HG02798 (cell line): ENCODE measurements around the gene CYP27B1.

Experiments used
- ATAC-seq: cut with Tn5 transposase; IDR thresholded peaks from one replicate; pipeline ENCODE4 v1.9.1; 2021; ENCODE audit warnings: mild to moderate bottlenecking; ENCODE audit not compliant: unreplicated experiment, poor library complexity

Gene CYP27B1

GRCh38 chr12:57738661-57739237 lies 28.1 kb downstream of the CYP27B1 start, which contains the start of gene AGAP2:
Gene AGAP2, minus strand, starts transcription at chr12:57738742. Its CDS starts 496 bp downstream, at chr12:57738246.
- no peak for ATAC-seq

DNA sequence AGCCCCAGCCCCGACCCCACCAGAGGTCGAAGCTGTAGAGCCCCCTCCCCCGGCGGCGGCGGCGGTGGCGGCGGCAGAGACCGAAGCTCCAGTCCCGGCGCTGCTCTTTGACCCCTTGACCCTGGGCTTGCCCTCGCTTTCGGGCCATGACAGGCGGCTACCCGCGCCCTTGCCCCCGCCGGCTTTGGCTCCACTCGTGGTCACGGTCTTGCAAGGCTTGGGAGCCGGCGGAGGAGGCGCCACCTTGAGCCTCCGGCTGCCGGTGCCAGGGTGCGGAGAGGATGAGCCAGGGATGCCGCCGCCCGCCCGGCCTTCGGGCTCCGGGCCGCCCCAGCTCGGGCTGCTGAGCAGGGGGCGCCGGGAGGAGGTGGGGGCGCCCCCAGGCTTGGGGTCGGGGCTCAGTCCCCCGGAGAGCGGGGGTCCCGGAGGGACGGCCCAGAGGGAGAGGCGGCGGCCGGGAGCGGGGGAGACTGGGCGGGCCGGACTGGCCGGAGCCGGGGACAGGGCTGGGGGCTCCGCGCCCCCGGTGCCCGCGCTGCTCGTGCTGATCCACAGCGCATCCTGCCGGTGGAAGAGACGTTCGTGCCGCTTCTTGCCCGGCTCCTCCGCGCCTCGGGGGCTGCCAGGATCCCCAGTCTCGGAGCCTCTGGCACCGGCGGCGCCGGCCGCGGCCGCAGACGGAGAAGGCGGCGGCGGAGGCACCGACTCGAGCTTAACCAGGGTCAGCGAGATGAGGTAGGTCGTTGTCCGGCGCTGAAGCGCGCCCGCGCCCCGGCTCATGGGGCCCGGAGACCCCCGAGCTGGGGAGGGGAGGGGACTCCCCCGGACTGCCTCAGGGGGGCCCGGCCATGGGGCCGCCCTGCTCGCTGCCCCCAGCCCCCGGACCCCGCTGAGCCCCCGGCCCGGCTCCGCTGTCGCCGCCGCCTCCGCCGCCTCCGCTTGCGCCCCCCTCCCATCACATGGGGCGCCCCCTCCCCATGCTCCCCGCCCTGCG lies 29.1 kb downstream of the CYP27B1 start:
- no peak for ATAC-seq

DNA sequence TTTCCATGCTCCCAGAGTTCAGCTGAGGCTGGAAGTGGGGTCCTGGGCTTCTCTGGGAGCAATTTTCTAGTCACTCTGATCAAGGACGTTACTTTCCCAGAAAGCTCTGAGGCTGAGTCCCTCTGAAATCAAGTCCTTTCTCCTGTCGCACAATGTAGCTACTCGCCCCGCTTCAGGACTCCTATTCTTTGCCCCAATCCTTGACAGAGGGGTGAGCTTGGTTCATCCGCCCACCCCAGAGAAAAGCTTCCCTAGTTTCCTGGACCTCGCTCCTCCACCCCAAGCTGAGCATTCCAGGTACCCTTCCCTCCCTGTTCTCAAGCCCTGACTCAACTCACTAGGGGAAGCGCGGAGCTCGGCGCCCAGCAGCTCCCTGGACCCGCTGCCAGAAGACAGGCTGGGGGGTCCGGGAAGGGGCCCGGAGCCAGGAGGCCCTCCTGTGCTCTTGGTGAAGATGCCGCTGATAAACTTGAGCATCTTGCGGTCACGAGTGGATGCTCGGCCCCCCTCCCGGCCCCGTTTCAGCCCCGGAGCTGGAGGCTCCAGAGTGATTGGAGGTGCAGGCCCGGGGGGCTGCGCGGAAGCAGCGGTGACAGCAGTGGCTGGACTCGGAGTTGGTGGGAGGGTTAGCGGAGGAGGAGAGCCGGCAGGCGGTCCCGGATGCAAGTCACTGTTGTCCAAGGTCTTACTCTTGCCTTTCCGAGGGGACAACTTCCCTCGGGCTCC lies 30.0 kb downstream of the CYP27B1 start:
- ATAC-seq: no peak

DNA sequence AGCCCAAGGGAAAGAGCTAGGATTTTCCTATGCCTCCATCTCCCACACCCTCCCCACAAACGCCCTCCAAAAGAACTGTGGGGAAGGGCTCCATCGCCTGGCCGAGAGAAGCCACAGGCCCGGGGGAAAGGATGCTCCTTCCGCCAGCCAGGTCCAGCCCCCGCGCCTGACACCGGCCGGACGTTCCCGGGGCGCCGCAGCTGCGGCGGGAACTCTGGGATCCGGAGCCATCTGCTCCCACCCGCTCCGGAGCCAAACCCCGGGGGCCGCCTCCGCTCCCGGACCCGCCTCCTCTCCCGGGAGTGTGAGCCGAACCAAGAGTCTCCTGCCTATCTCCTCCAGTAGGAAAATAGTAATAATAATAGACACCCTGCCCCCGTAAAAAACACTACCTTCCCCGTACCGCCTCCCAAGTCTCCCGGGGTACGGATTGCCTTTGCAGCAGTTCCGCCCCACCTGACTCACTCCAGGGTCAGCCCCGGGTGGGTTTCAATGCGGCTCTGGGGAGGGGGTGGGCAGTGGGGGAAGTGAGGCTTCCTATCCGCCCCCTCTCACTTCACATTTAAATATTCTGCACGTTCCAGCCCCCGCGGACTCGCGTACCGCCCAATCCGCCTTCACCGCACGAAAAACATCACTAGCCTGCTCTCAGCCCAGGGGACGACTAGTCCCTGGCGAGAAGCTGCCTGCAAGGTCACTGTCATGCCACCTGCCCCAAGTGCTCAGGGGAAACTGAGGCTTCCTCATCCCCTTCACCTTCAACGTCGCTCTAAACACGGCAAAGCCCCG lies 30.7 kb downstream of the CYP27B1 start:
- ATAC-seq: no peak

DNA sequence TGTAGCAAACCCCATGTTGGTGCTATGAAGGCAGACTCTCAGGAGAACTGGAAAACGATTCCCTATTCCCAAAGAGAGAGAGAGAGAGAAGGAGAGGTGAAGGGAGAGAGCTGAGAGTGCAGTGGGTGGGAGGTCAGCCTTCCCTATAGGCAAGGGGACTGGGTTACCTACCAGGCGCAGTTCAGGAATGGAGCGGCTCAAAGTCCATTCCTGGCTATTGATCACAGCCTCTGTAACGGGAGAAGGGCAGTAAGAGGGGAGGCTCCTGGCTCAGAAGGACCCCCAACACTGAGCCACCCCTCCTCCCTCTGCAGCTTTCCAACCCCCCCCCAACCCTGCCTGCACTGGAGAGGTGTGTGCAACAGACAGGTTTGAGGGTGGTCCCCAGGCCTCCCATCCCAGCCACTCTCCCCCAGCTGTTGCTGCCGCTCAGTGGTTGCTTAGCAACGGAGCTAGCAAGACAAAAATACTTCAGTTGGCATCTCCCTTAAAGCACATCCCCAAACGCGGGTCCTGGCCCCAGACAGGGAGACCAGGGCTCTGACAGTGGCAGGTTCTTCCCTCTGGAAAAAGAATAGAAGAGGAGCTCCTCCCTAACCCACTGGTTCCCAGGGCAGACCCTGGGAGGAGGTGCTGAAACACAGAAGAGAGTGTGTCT lies 31.6 kb downstream of the CYP27B1 start:
- no peak for ATAC-seq

DNA sequence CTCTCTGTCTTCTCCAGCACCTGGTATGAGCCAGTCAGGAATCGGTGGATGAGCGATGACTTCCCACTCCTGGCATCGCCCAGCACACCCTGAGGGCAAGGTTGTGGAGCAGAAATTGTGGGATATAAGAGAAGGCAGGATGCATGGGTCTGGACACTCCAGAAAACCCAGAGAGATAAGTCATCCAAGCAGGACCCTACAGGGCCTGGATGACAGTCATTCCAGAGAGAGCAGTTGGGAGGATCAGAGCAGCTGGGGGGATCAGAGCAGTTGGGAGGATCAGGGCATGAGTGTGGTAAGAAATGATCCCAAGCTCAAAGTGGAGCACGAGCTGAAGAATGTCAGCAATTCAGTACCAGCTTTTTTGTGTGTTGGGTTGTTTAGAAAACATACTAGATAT lies 32.3 kb downstream of the CYP27B1 start:
- ATAC-seq: no peak

- ATAC-seq: no peak
Measured at GRCh38 chr12:57733928-57734327, 33.0 kb downstream of the CYP27B1 start.

DNA sequence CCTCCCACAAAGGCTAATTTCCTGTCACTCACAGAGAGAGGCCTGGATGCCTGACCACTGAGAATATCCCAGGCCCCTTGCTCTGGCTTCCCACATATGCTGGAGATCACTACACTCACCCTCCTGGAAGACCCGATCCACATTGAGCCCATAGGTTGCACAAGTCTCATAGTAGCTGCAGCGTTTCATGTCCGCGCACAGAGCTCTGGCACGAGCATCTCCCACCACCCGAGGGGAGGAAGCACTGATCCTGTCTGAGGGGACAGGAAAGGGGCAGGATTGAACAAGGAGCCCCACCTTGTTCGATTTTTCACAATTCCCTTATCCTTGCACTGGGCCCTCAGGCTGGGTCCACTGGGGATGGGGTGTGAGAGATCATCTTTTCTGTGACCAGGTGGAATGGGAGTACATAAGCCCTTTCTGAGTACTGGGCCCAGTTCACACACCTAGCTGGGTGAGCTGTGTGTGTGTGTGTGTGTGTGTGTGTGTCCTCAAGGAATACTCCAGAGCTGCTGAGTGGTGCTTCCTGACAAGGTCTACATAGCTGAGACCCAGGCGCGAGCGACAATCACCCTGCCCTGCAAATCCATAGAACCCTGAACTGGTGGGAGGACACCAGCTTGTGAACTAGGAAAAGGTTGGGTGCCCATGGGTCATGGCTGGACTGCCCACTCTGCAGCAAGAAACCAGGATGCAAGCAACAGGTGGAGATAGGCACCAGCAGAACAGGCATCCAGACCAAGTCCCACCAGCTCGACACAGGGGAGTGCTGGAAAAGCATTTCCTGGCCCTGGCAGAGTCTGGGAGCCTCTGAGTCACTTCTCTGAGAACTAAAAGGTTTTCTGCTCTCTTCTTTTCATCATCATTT lies 33.9 kb downstream of the CYP27B1 start:
- no peak for ATAC-seq

DNA sequence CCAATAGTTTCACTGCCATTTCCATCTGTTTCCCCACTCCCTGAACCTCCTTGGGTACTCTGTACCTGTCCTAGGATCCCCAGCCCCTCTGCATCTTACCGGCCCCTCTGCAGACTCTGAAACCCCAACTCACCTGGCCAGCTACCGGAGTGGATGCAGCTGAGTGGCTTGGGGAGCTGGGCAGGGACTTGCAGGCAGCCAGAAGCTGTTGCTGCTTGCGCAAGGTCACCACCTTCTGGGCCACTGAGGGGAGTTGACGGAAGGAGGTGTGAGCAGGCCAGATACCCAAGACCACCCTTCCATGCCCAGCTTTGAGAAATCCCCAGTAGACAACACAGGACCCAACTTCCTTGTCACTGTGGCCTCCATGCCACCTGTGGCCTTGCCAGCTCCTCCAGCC lies 34.6 kb downstream of the CYP27B1 start:
- ATAC-seq: no peak

GRCh38 chr12:57731411-57732080 lies 35.3 kb downstream of the CYP27B1 start:
- ATAC-seq: no peak

DNA sequence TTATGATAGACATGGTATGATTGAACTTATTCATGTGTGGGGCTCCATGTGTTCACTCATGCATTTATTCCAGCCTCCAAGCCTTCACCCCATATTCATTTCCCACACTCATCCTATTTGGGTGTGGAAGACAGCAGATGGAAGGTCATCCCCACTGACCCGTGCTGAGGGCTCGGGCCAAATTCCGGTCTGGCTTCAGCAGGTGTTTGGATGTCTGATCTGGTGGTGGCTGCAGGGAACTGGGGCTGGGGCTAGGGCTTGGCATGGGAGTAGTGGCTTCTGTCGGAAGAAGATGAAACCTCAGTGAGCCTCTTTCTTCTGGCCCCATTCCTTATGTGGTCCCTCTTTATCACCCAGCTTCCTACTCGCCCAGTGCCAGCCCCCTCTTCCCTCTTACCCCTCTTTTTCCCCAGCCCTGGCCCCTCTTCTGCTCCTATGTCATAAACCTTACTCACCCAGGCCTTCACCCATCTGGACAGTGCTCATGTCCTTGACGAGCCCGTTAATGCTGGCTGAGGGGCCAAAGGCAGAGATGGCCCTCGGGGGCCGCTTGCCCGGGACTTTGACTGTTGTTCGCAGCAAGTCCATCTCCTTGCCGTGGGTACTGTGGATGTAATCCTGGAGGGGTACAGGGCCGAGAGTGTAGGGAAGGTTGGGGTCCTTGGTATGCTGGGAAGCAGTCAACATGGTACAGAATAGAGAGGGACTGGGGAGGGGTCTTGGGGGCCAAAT lies 36.4 kb downstream of the CYP27B1 start:
- ATAC-seq: no peak

DNA sequence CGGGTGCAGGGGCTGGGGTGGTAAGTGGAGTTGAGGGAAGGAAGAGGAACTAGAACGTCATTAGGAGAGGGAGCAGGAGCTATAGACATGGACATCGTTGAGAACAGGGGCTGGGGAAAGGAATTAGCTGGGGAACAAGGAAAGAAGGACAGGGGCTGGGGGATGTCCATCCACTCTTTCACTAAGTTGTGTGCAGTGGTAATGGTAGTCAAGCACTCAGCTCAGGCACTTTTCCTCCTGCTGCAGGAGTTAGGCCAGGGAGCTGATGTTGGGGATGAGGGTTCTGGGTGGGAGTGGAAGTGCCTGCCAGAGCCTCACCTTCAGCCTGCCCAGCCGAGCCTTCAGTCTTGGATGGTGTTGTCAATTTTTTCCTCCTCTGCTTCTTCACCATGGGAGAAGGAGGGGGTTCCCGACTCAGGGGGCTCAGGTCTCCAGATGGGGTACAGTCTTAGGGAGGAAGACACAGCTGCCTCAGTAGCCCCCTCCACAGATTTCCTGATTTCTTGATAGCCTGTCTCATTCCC lies 37.5 kb downstream of the CYP27B1 start:
- ATAC-seq: no peak

GRCh38 chr12:57727758-57728395 lies 39.0 kb downstream of the CYP27B1 start:
- ATAC-seq: no peak

- ATAC-seq: no peak
Measured at GRCh38 chr12:57726884-57727757, 39.8 kb downstream of the CYP27B1 start.

DNA sequence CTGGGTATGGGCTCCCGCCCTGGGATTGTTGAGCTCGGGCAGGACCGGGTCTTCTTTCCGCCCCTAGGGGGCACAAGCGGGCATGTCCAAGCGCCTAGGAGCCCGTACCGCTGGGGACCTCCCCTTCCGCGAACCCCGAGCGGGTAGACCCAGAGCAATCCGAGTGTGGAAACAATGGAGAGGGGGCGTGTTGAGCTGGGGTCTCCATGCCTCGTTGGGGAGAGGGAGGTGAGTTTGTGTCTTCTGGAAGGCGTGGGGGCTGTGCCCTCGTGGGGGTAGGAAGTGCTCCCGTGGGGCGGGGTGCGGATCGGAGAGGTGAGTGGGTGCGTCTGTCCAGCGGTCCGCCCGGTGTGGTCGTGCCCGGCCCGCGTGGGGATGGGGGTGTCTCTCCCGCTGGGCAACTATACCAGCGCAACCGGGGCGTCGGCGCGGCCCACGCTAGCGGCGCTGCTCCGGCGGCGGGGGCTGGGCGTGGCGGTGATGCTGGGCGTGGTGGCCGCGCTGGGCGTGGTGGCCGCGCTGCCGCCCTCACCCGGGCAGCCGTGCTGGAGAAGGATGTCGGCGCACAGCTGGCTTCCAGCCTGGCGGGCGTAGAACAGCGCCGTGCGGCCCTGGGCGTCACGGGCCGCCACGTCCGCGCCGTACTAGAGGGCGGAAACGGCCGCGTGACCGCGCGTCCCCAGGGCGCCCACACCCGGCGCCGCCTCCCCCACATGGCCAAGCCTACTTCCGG lies 40.6 kb downstream of the CYP27B1 start:
- no peak for ATAC-seq
